Measurements from ENCODE around the gene TBCD. TPM values are rescaled to one million over a fixed set of nuclear protein-coding genes. Genes with fewer than 3 reads are reported as not detected.

Gene TBCD
- total RNA-seq, 5 donors from 2014 or later (not counting 1 experiment from before 2014, with no cell fraction given), result 94.4 to 262 (median 223) TPM

GRCh38 chr17:82849076-82849945, 97.4 kb downstream of the TBCD start:
- Mint-ChIP-seq H3K9me3 (no peaks in the 10 kb centered on the region), H3K4me3 (peak overlapping the region in 1 of 3 donors; percentile 37), H3K4me1 (peaks cover 7 to 18% (median 10%) of the 10 kb centered on the region in 3 donors), H3K36me3 (peaks cover 17% of the 10 kb centered on the region), H3K27ac (peak overlapping the region in 1 of 2 donors; percentile 50), H3K27me3 (no peaks in the 10 kb centered on the region)
- POLR2A ChIA-PET, result no interaction called here
- H3K36me3 ChIP-seq (ENCODE audit: control insufficient read depth in 2 of 2, extremely low read depth in 1 of 2, insufficient read depth in 1 of 2, low read length in 1 of 2), result peaks cover 2 to 5% of the 10 kb centered on the region in 2 donors
- H3K27ac ChIP-seq (ENCODE audit: low read length), result no peak overlapping the region
- WGBS (ENCODE audit: insufficient coverage), result 85% methylated on average over 30 of the region's 33 CpGs
- DNase-seq (no peak), ATAC-seq (replicated peaks in 1 of 4) (no peak)
- no peaks in the 10 kb centered on the region for H3K27me3 ChIP-seq (replicated peaks in 1 of 2; ENCODE audit: control insufficient read depth in 2 of 2, extremely low read depth in 1 of 2, insufficient read depth in 2 of 2, low read length in 1 of 2)
- no peak overlapping the region for H3K4me3 ChIP-seq (ENCODE audit: control insufficient read depth in 1 of 2, extremely low read depth in 1 of 2, low read length in 1 of 2)
- no peaks in the 10 kb centered on the region for H3K9me3 ChIP-seq
- H3K4me1 ChIP-seq (ENCODE audit: control insufficient read depth in 1 of 2, extremely low read depth in 1 of 2, insufficient read depth in 2 of 2, low read length in 2 of 2), result peaks cover 2 to 5% of the 10 kb centered on the region in 2 experiments
- CTCF ChIA-PET, result no interaction called here

- POLR2A ChIA-PET, result no interaction called here
- Histone ChIP-seq H3K4me3 (ENCODE audit: control insufficient read depth in 1 of 2, extremely low read depth in 1 of 2, low read length in 1 of 2) (no peak overlapping the region), H3K9me3 (no peaks in the 10 kb centered on the region), H3K36me3 (ENCODE audit: control insufficient read depth in 2 of 2, extremely low read depth in 1 of 2, insufficient read depth in 1 of 2, low read length in 1 of 2) (peaks cover 1 to 7% of the 10 kb centered on the region in 2 donors), H3K27me3 (replicated peaks in 1 of 2; ENCODE audit: control insufficient read depth in 2 of 2, extremely low read depth in 1 of 2, insufficient read depth in 2 of 2, low read length in 1 of 2) (no peaks in the 10 kb centered on the region), H3K4me1 (ENCODE audit: control insufficient read depth in 1 of 2, extremely low read depth in 1 of 2, insufficient read depth in 2 of 2, low read length in 2 of 2) (peaks cover 2 to 5% of the 10 kb centered on the region in 2 experiments), H3K27ac (ENCODE audit: low read length) (no peak overlapping the region)
- Mint-ChIP-seq H3K4me1 (peaks cover 7 to 18% (median 10%) of the 10 kb centered on the region in 3 donors), H3K27ac (no peak overlapping the region), H3K4me3 (no peak overlapping the region), H3K36me3 (peaks cover 26% of the 10 kb centered on the region), H3K27me3 (no peaks in the 10 kb centered on the region), H3K9me3 (no peaks in the 10 kb centered on the region)
- no peak for ATAC-seq (replicated peaks in 1 of 4)
- WGBS (ENCODE audit: insufficient coverage), result 96% methylated on average over 9 of the region's 12 CpGs
- no peak for DNase-seq
- CTCF ChIA-PET, result no interaction called here
These were observed 99.5 kb downstream of the TBCD start for GRCh38 chr17:82851381-82851780.

- H3K27ac Mint-ChIP-seq, result no peak overlapping the region
- no peaks in the 10 kb centered on the region for H3K27me3 Mint-ChIP-seq
- H3K27ac ChIP-seq (ENCODE audit: low read length), result no peak overlapping the region
- H3K9me3 Mint-ChIP-seq, result no peaks in the 10 kb centered on the region
- ATAC-seq (replicated peaks in 1 of 4), result no peak
- 97% methylated on average over 11 of the region's 11 CpGs for WGBS (ENCODE audit: insufficient coverage)
- CTCF ChIA-PET, result no interaction called here
- no peak overlapping the region for H3K4me3 Mint-ChIP-seq
- DNase-seq, result no peak
- H3K36me3 ChIP-seq (ENCODE audit: control insufficient read depth in 2 of 2, extremely low read depth in 1 of 2, insufficient read depth in 1 of 2, low read length in 1 of 2), result peaks cover 0 to 7% of the 10 kb centered on the region in 2 donors
- H3K4me3 ChIP-seq (ENCODE audit: control insufficient read depth in 1 of 2, extremely low read depth in 1 of 2, low read length in 1 of 2), result no peak overlapping the region
- H3K9me3 ChIP-seq, result no peaks in the 10 kb centered on the region
- H3K36me3 Mint-ChIP-seq, result peaks cover 29% of the 10 kb centered on the region
- peaks cover 6 to 20% of the 10 kb centered on the region in 2 experiments for H3K4me1 ChIP-seq (ENCODE audit: control insufficient read depth in 1 of 2, extremely low read depth in 1 of 2, insufficient read depth in 2 of 2, low read length in 2 of 2)
- H3K27me3 ChIP-seq (replicated peaks in 1 of 2; ENCODE audit: control insufficient read depth in 2 of 2, extremely low read depth in 1 of 2, insufficient read depth in 2 of 2, low read length in 1 of 2), result no peaks in the 10 kb centered on the region
- H3K4me1 Mint-ChIP-seq, result peaks cover 20 to 25% (median 22%) of the 10 kb centered on the region in 3 donors
- POLR2A ChIA-PET, result no interaction called here
These were observed 102.4 kb downstream of the TBCD start for GRCh38 chr17:82854226-82854625.

GRCh38 chr17:82856361-82856760, 104.5 kb downstream of the TBCD start:
- ATAC-seq (replicated peaks in 1 of 4), result no peak
- Mint-ChIP-seq H3K27ac (no peak overlapping the region), H3K4me3 (no peak overlapping the region), H3K36me3 (peaks cover 20% of the 10 kb centered on the region), H3K4me1 (peaks cover 35 to 37% (median 36%) of the 10 kb centered on the region in 3 donors), H3K27me3 (no peaks in the 10 kb centered on the region), H3K9me3 (no peaks in the 10 kb centered on the region)
- no peak overlapping the region for H3K27ac ChIP-seq (ENCODE audit: low read length)
- peaks cover 9 to 37% of the 10 kb centered on the region in 2 experiments for H3K4me1 ChIP-seq (ENCODE audit: control insufficient read depth in 1 of 2, extremely low read depth in 1 of 2, insufficient read depth in 2 of 2, low read length in 2 of 2)
- no peak for DNase-seq
- POLR2A ChIA-PET, result no interaction called here
- peaks cover 0 to 4% of the 10 kb centered on the region in 2 donors for H3K36me3 ChIP-seq (ENCODE audit: control insufficient read depth in 2 of 2, extremely low read depth in 1 of 2, insufficient read depth in 1 of 2, low read length in 1 of 2)
- CTCF ChIA-PET, result no interaction called here
- H3K9me3 ChIP-seq, result no peaks in the 10 kb centered on the region
- 73% methylated on average over 4 of the region's 15 CpGs for WGBS (ENCODE audit: insufficient coverage)
- no peaks in the 10 kb centered on the region for H3K27me3 ChIP-seq (replicated peaks in 1 of 2; ENCODE audit: control insufficient read depth in 2 of 2, extremely low read depth in 1 of 2, insufficient read depth in 2 of 2, low read length in 1 of 2)
- H3K4me3 ChIP-seq (ENCODE audit: control insufficient read depth in 1 of 2, extremely low read depth in 1 of 2, low read length in 1 of 2), result no peak overlapping the region

DNA sequence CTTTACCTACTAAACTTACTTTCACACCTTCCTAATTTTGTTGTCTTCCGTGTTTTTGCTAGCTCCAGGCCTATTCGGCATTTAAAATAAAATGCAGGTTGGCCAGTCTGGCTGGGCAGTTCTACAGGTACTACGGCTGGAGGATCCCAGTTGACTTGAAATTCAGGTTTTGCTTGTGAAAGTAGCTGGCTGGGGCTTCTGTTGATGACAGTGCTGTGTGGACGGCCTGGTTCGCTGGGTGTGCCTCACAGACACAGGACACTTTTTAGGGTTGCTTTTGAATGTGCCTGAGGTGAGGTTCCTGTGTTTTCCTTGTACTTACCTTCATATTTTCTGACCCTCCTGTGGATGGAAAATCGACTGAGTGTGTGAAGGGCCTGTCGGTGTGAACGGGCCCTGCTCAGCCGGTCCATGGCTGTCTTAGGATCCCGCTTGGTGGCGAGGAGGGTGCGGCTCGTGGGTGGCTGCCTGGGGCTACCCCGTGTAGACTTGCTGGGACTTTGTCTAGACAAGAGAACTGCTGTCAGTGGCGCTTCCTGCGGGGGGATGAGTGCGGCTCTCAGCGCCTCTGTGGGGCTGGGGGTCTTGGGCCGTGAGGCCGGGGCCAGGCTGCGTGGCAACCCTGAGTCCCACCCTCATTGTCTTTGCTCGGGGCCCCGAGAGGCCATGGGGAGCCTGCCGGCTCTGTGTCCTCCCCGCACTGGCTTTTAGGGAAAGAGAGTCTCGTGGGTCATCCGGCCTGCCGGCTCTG, 106.7 kb downstream of the TBCD start:
- no peaks in the 10 kb centered on the region for H3K9me3 Mint-ChIP-seq
- ATAC-seq (replicated peaks in 1 of 4) (peak; percentile 26 to 56 (median 45)), DNase-seq (peak in 20 of 35 experiments; percentile 10 to 58 (median 34))
- Histone ChIP-seq H3K4me3 (ENCODE audit: control insufficient read depth in 1 of 2, extremely low read depth in 1 of 2, low read length in 1 of 2) (no peak overlapping the region), H3K27ac (ENCODE audit: low read length) (peak overlapping the region; percentile 81), H3K27me3 (replicated peaks in 1 of 2; ENCODE audit: control insufficient read depth in 2 of 2, extremely low read depth in 1 of 2, insufficient read depth in 2 of 2, low read length in 1 of 2) (no peaks in the 10 kb centered on the region), H3K36me3 (ENCODE audit: control insufficient read depth in 2 of 2, extremely low read depth in 1 of 2, insufficient read depth in 1 of 2, low read length in 1 of 2) (peaks cover 0 to 4% of the 10 kb centered on the region in 2 donors), H3K4me1 (ENCODE audit: control insufficient read depth in 1 of 2, extremely low read depth in 1 of 2, insufficient read depth in 2 of 2, low read length in 2 of 2) (peaks cover 14 to 54% of the 10 kb centered on the region in 2 experiments), H3K9me3 (no peaks in the 10 kb centered on the region)
- H3K27ac Mint-ChIP-seq, result peak overlapping the region; percentile 93 to 95
- ChIA-PET POLR2A (interaction anchor here in 1 of 2 donors (0.7 kb wide), 1 partner anchor 15 kb away, joined by 3 read pairs; no protein-coding TSS in a partner anchor), CTCF (interaction anchor here in 1 of 2 donors (0.6 kb wide), 1 partner anchor 282 kb away, joined by 3 read pairs; no protein-coding TSS in a partner anchor)
- peak overlapping the region; percentile 46 to 85 (median 47) for H3K4me3 Mint-ChIP-seq
- H3K4me1 Mint-ChIP-seq, result peaks cover 54 to 57% (median 54%) of the 10 kb centered on the region in 3 donors
- H3K27me3 Mint-ChIP-seq, result no peaks in the 10 kb centered on the region
- 80% methylated on average over 22 of the region's 28 CpGs for WGBS (ENCODE audit: insufficient coverage)
- peaks cover 20% of the 10 kb centered on the region for H3K36me3 Mint-ChIP-seq
